ENCODE measurements around the gene ZNF708.

- TF ChIP-seq CTCF (IDR thresholded peaks at IDR 0.05) (no peak), EZH2 (IDR thresholded peaks at IDR 0.05) (no peak)
Measured at GRCh38 chr19:21352830-21353229, 23.6 kb upstream of the ZNF708 start.
